WTC11 (cell line): Measurements from ENCODE around the gene FGA.

Experiments used
- CREB1 ChIP-seq: sonication (generic); formaldehyde crosslinking; IDR thresholded peaks from 2 replicates; pipeline ENCODE4 v1.8.0; 2023; ENCODE audit warnings: mild to moderate bottlenecking, missing genetic modification reagents
- CTCF ChIP-seq: fragments of 200-600 bp; IDR thresholded peaks from 2 replicates; pipeline ENCODE4 v1.8.0; 2022; ENCODE audit warnings: antibody characterized with exemption
- ELF4 ChIP-seq: sonication (generic); formaldehyde crosslinking; IDR thresholded peaks from 2 replicates; pipeline ENCODE4 v1.8.1; 2022; ENCODE audit warnings: low read depth, mild to moderate bottlenecking, moderate library complexity, missing genetic modification reagents
- FOXJ3 ChIP-seq: sonication (generic); formaldehyde crosslinking; IDR thresholded peaks from 2 replicates; pipeline ENCODE4 v1.9.0; 2021; ENCODE audit warnings: missing genetic modification reagents, mild to moderate bottlenecking, borderline replicate concordance
- FOXP1 ChIP-seq: sonication (generic); formaldehyde crosslinking; IDR thresholded peaks from 2 replicates; pipeline ENCODE4 v1.8.0; 2022; ENCODE audit warnings: missing genetic modification reagents, mild to moderate bottlenecking, moderate library complexity, borderline replicate concordance
- FOXP4 ChIP-seq: sonication (generic); formaldehyde crosslinking; IDR thresholded peaks from 2 replicates; pipeline ENCODE4 v1.8.0; 2022; ENCODE audit warnings: mild to moderate bottlenecking, missing genetic modification reagents
- MAX ChIP-seq: sonication (generic); formaldehyde crosslinking; IDR thresholded peaks from 2 replicates; pipeline ENCODE4 v1.8.0; 2022; ENCODE audit warnings: mild to moderate bottlenecking, missing genetic modification reagents
- ZBTB43 ChIP-seq: sonication (generic); formaldehyde crosslinking; IDR thresholded peaks from 2 replicates; pipeline ENCODE4 v1.8.1; 2023; ENCODE audit warnings: mild to moderate bottlenecking, missing genetic modification reagents

GRCh38 chr4:154560824-154561231 lies 29.7 kb downstream of the FGA start:
- TF ChIP-seq FOXP1: no peak
- no peak for TF ChIP-seq FOXJ3 (CRISPR knock-in tag)
- TF ChIP-seq CTCF: no peak
- no peak for TF ChIP-seq FOXP4 (CRISPR knock-in tag)
- no peak for TF ChIP-seq MAX
- no peak for TF ChIP-seq ZBTB43 (CRISPR knock-in tag)
- TF ChIP-seq ELF4: no peak
- TF ChIP-seq CREB1 (CRISPR knock-in tag): no peak
